Nephron progenitor cell (in vitro differentiated cells): Measurements from ENCODE around the gene DGUOK.

ENCODE experiments used
- DNase-seq: peaks from one replicate; pipeline ENCODE4 v3.0.0; 2021
- H3K27ac Mint-ChIP-seq: 2 replicates; pipeline ENCODE4 v1.8.0; 2021; ENCODE audit warnings: mild to moderate bottlenecking, moderate library complexity, mixed read lengths
- H3K27me3 Mint-ChIP-seq: 2 replicates; pipeline ENCODE4 v1.8.0; 2021; ENCODE audit warnings: mild to moderate bottlenecking, low read depth, mixed read lengths; ENCODE audit not compliant: poor library complexity
- H3K36me3 Mint-ChIP-seq: 2 replicates; pipeline ENCODE4 v1.8.0; 2021; ENCODE audit warnings: low read depth, mixed read lengths
- H3K4me1 Mint-ChIP-seq: 2 replicates; pipeline ENCODE4 v1.8.0; 2021; ENCODE audit warnings: mixed read lengths
- H3K4me3 Mint-ChIP-seq: 2 replicates; pipeline ENCODE4 v1.8.0; 2021; ENCODE audit warnings: mild to moderate bottlenecking, moderate library complexity, mixed read lengths
- H3K9me3 Mint-ChIP-seq: 2 replicates; pipeline ENCODE4 v1.8.0; 2021; ENCODE audit warnings: mild to moderate bottlenecking, moderate library complexity, mixed read lengths
- TF ChIP-seq, protein P1 (sequence below): fragments of 200-600 bp; sonication (generic); IDR thresholded peaks from 2 replicates; pipeline ENCODE4 v1.5.0; 2021; ENCODE audit warnings: antibody characterized with exemption

DGUOK gene

GRCh38 chr2:73888388-73888787 lies 38.3 kb upstream of the DGUOK start:
- H3K4me1 Mint-ChIP-seq: no peaks in the 10 kb centered on the region
- peaks cover 26% of the 10 kb centered on the region for H3K27me3 Mint-ChIP-seq
- TF ChIP-seq, protein P1, sequence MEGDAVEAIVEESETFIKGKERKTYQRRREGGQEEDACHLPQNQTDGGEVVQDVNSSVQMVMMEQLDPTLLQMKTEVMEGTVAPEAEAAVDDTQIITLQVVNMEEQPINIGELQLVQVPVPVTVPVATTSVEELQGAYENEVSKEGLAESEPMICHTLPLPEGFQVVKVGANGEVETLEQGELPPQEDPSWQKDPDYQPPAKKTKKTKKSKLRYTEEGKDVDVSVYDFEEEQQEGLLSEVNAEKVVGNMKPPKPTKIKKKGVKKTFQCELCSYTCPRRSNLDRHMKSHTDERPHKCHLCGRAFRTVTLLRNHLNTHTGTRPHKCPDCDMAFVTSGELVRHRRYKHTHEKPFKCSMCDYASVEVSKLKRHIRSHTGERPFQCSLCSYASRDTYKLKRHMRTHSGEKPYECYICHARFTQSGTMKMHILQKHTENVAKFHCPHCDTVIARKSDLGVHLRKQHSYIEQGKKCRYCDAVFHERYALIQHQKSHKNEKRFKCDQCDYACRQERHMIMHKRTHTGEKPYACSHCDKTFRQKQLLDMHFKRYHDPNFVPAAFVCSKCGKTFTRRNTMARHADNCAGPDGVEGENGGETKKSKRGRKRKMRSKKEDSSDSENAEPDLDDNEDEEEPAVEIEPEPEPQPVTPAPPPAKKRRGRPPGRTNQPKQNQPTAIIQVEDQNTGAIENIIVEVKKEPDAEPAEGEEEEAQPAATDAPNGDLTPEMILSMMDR: no peak

DNA sequence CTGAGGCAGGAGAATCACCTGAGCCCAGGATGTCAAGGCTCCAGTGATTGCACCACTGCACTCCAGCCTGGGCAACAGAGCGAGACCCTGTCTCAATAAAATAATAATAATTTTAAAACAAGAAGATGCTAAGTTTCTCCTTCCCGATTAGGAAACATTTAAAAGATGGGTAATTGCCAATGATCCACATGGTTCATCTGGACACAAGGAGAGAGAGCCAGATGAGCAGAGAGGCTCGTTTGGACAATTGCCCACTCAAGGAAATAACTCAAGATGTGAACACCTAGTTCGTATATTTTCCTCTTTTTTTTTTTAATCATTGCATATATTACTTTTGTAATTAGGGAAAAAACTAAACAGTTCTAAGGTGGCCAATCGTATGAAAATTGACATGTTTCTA lies 37.5 kb upstream of the DGUOK start:
- no peak overlapping the region for H3K27ac Mint-ChIP-seq
- no peaks in the 10 kb centered on the region for H3K4me1 Mint-ChIP-seq
- no peaks in the 10 kb centered on the region for H3K9me3 Mint-ChIP-seq
- TF ChIP-seq, protein P1: no peak
- DNase-seq: no peak
- H3K27me3 Mint-ChIP-seq: peaks cover 26% of the 10 kb centered on the region
- no peaks in the 10 kb centered on the region for H3K36me3 Mint-ChIP-seq
- no peak overlapping the region for H3K4me3 Mint-ChIP-seq

More at GRCh38 chr2:73888388-73888787, 38.3 kb upstream of the DGUOK start:
- no peak for DNase-seq
- Mint-ChIP-seq H3K9me3 (no peaks in the 10 kb centered on the region), H3K27ac (no peak overlapping the region), H3K4me3 (no peak overlapping the region), H3K36me3 (no peaks in the 10 kb centered on the region)

DNA sequence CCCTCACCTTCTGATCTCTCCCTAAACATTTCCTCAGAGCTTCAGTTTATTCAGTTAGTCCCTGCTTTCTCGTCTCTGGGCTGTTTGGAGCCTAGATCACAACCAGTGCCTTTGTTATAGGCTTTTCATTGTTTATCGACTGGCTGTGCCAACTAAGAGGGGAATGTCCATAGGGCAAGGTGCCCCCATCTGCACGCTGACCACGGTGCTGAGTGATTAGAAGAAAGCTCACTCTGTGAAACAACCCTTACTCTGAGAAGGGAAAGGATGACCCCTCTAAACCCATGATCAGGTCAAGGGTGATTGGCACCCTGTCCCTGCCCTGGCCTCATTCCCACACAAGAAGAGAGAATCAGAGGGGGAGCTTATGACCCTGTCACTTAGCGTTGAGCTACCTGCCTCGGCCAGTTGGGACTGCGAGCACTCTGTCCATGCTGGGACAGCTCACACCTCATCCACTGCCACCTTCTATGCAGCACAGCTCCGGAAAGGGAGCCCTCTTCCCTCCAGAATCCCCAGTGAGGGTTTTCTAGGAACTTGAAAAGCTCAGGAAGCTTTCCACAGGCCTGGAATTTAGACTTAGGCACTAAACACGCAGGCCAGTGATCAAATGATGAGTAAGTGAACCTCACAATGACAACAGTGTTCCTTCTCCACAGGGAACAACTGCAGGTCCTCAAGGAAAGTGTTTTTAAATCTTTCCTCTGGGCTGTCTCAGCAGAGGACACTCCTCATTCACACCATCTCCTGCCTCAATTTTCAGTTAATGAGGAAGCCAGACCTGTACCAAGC lies 36.2 kb upstream of the DGUOK start:
- TF ChIP-seq, protein P1: no peak
- no peak overlapping the region for H3K4me3 Mint-ChIP-seq
- no peak overlapping the region for H3K27ac Mint-ChIP-seq
- no peak for DNase-seq
- no peaks in the 10 kb centered on the region for H3K9me3 Mint-ChIP-seq
- H3K36me3 Mint-ChIP-seq: no peaks in the 10 kb centered on the region
- H3K4me1 Mint-ChIP-seq: no peaks in the 10 kb centered on the region
- peaks cover 23% of the 10 kb centered on the region for H3K27me3 Mint-ChIP-seq

DNA sequence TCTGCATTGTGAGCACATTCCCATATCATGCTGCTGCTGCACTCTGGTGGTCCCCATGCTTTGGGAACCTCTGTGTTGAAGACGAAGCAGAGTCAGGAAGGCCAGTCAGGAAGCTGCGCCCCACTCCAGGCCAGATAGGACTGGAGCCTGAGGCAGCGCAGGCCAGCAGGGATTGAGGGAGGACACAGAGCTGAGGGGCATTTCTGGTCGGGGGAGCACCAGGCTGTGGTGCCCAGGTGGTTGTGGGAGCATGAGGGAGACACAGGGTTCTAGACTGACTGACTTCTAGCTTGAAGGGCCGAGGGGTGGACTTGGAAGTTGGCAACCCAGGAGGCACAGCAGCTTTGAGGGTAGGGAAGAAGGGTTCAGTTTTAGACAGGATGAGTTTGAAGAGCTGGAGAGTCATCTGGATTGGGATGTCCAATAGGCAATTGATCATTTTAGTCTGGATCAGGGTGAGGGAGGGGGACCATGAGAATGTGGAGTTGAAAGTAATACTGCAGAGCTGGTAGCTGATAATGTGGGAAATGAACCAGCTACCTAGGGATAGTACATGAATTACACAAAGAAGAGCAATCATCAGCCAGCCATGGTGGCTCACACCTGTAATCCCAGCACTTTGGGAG lies 35.3 kb upstream of the DGUOK start:
- no peaks in the 10 kb centered on the region for H3K36me3 Mint-ChIP-seq
- H3K4me3 Mint-ChIP-seq: no peak overlapping the region

DNA sequence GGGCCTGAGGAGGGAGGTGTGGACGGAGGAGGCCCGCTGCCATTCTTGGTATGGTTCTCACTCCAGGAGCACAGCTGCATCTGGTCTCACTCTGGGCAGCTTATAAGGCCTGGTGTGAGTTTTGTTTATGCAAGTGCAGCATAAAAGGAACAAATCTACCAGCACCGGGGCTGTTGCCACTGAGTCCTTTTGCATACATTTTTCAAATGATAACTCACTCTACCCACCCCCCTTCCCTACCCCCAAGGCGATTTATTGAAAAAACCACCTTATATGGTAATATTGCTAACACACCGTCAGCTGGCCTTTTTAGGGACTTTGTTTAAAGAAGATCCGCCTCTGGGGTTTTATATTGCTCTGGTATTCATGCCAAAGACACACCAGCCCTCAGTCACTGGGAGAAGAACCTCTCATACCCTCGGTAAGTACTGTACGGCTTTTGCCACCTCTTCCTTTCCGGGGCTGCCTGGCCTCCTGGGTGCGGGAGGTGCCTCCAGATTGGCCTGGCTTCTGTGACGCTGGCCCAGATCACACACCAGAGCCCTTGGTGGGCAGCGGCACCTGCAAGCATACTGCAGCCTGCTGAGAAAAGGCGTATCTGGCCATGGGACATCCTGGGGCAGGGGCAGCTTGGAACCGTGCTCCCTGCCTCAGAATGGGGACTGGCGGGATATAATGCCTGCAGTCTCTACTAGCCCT lies 33.9 kb upstream of the DGUOK start, which contains the start of gene ACTG2:
ACTG2 (plus strand) TSS at position 378 of the 699 bp plus-strand sequence. CDS start 8,304 bp downstream, outside the sequence.
- H3K9me3 Mint-ChIP-seq: no peaks in the 10 kb centered on the region
- DNase-seq: no peak
- TF ChIP-seq, protein P1: no peak
- H3K4me3 Mint-ChIP-seq: no peak within 1 kb of the TSS
- no peak within 1 kb of the TSS for H3K27ac Mint-ChIP-seq
- no peaks in the 10 kb centered on the region for H3K36me3 Mint-ChIP-seq
- peaks cover 18% of the 10 kb centered on the region for H3K27me3 Mint-ChIP-seq
- peaks cover 5% of the 10 kb centered on the region for H3K4me1 Mint-ChIP-seq

More for the DNA sequence above, 35.3 kb upstream of the DGUOK start:
- DNase-seq: no peak
- TF ChIP-seq, protein P1: no peak
- no peak overlapping the region for H3K27ac Mint-ChIP-seq
- H3K9me3 Mint-ChIP-seq: no peaks in the 10 kb centered on the region
- H3K27me3 Mint-ChIP-seq: peaks cover 18% of the 10 kb centered on the region
- H3K4me1 Mint-ChIP-seq: peaks cover 3% of the 10 kb centered on the region
